Central memory CD8-positive, alpha-beta T cell (primary cell): ENCODE data around the gene CFAP251.
"Not testable (repeated sequence)": the region's sequence is repeated elsewhere in the genome, so short reads cannot be mapped to it uniquely, and the experiment has no call there.

Source experiments
- ATAC-seq: fragments of 150-1000 bp; cut with Tn5 transposase; replicated peaks from 2 replicates; pipeline ENCODE4 v1.10.0; 2022; ENCODE audit warnings: mild to moderate bottlenecking, moderate FRiP score, moderate number of reproducible peaks; ENCODE audit not compliant: poor library complexity, severe bottlenecking; ENCODE audit errors: extremely low read depth
- DNase-seq, 2 donors: peaks; one replicate each; pipeline ENCODE4 v3.0.0; 2021; ENCODE audit warnings: low spot score in 2 of 2
- H3K27ac Mint-ChIP-seq: one replicate; pipeline ENCODE4 v1.8.0; 2022; ENCODE audit warnings: low read depth, mild to moderate bottlenecking, moderate library complexity, mixed read lengths
- H3K27me3 Mint-ChIP-seq: one replicate; pipeline ENCODE4 v1.8.0; 2022; ENCODE audit warnings: mixed read lengths
- H3K36me3 Mint-ChIP-seq: one replicate; pipeline ENCODE4 v1.8.0; 2022; ENCODE audit warnings: mild to moderate bottlenecking, moderate library complexity, mixed read lengths; ENCODE audit not compliant: insufficient read depth
- H3K4me1 Mint-ChIP-seq: one replicate; pipeline ENCODE4 v1.8.0; 2022; ENCODE audit warnings: mixed read lengths
- H3K4me3 Mint-ChIP-seq: one replicate; pipeline ENCODE4 v1.8.0; 2022; ENCODE audit warnings: mild to moderate bottlenecking, moderate library complexity, mixed read lengths
- H3K9me3 Mint-ChIP-seq: one replicate; pipeline ENCODE4 v1.8.0; 2022; ENCODE audit warnings: mixed read lengths

CFAP251 gene

GRCh38 chr12:121980191-121980891, 61.9 kb downstream of the CFAP251 start:
- no peak overlapping the region for H3K27ac Mint-ChIP-seq
- no peak overlapping the region for H3K4me3 Mint-ChIP-seq
- ATAC-seq = no peak
- no peak for DNase-seq
- H3K36me3 Mint-ChIP-seq = no peaks in the 10 kb centered on the region
- H3K27me3 Mint-ChIP-seq = peaks cover 9% of the 10 kb centered on the region
- H3K9me3 Mint-ChIP-seq = no peaks in the 10 kb centered on the region
- no peaks in the 10 kb centered on the region for H3K4me1 Mint-ChIP-seq

GRCh38 chr12:121980892-121981272, 62.5 kb downstream of the CFAP251 start:
- no peaks in the 10 kb centered on the region for H3K4me1 Mint-ChIP-seq
- no peaks in the 10 kb centered on the region for H3K36me3 Mint-ChIP-seq
- H3K27ac Mint-ChIP-seq = no peak overlapping the region
- no peaks in the 10 kb centered on the region for H3K9me3 Mint-ChIP-seq
- H3K27me3 Mint-ChIP-seq = peaks cover 4% of the 10 kb centered on the region
- no peak for DNase-seq
- ATAC-seq = no peak
- H3K4me3 Mint-ChIP-seq = no peak overlapping the region

- Mint-ChIP-seq H3K9me3 (no peaks in the 10 kb centered on the region), H3K27ac (no peak overlapping the region), H3K36me3 (no peaks in the 10 kb centered on the region), H3K27me3 (no peaks in the 10 kb centered on the region), H3K4me3 (no peak overlapping the region), H3K4me1 (no peaks in the 10 kb centered on the region)
- no peak for DNase-seq
- no peak for ATAC-seq
These were observed 63.1 kb downstream of the CFAP251 start for GRCh38 chr12:121981456-121981855.

GRCh38 chr12:121982950-121983349, 64.6 kb downstream of the CFAP251 start:
- H3K4me1 Mint-ChIP-seq = no peaks in the 10 kb centered on the region
- ATAC-seq = no peak
- no peaks in the 10 kb centered on the region for H3K36me3 Mint-ChIP-seq
- DNase-seq = no peak
- no peak overlapping the region for H3K4me3 Mint-ChIP-seq
- H3K27ac Mint-ChIP-seq = no peak overlapping the region
- no peaks in the 10 kb centered on the region for H3K9me3 Mint-ChIP-seq
- no peaks in the 10 kb centered on the region for H3K27me3 Mint-ChIP-seq

- Mint-ChIP-seq H3K27ac (no peak overlapping the region), H3K27me3 (no peaks in the 10 kb centered on the region), H3K4me3 (no peak overlapping the region), H3K4me1 (no peaks in the 10 kb centered on the region), H3K9me3 (no peaks in the 10 kb centered on the region), H3K36me3 (no peaks in the 10 kb centered on the region)
- no peak for ATAC-seq
- no peak for DNase-seq
These were observed 65.3 kb downstream of the CFAP251 start for GRCh38 chr12:121983536-121984210.

- H3K4me3 Mint-ChIP-seq = no peak overlapping the region
- H3K9me3 Mint-ChIP-seq = no peaks in the 10 kb centered on the region
- no peak for ATAC-seq
- no peak overlapping the region for H3K27ac Mint-ChIP-seq
- H3K27me3 Mint-ChIP-seq = no peaks in the 10 kb centered on the region
- H3K36me3 Mint-ChIP-seq = no peaks in the 10 kb centered on the region
- peaks cover 5% of the 10 kb centered on the region for H3K4me1 Mint-ChIP-seq
- DNase-seq = no peak
These were observed 68.3 kb downstream of the CFAP251 start for GRCh38 chr12:121986489-121987245.

- H3K36me3 Mint-ChIP-seq, ATAC-seq, H3K27ac Mint-ChIP-seq, H3K27me3 Mint-ChIP-seq, DNase-seq, H3K9me3 Mint-ChIP-seq, H3K4me3 Mint-ChIP-seq: not testable (repeated sequence)
- H3K4me1 Mint-ChIP-seq = peaks cover 10% of the 10 kb centered on the region
These were observed 70.1 kb downstream of the CFAP251 start for GRCh38 chr12:121988519-121988918.

- no peaks in the 10 kb centered on the region for H3K36me3 Mint-ChIP-seq
- H3K27ac Mint-ChIP-seq = no peak overlapping the region
- no peak for ATAC-seq
- no peaks in the 10 kb centered on the region for H3K9me3 Mint-ChIP-seq
- H3K4me3 Mint-ChIP-seq = no peak overlapping the region
- H3K27me3 Mint-ChIP-seq = no peaks in the 10 kb centered on the region
- peaks cover 10% of the 10 kb centered on the region for H3K4me1 Mint-ChIP-seq
- no peak for DNase-seq
These were observed 71.1 kb downstream of the CFAP251 start for GRCh38 chr12:121989276-121990113.

- no peaks in the 10 kb centered on the region for H3K27me3 Mint-ChIP-seq
- no peak overlapping the region for H3K27ac Mint-ChIP-seq
- H3K4me3 Mint-ChIP-seq = no peak overlapping the region
- H3K9me3 Mint-ChIP-seq = no peaks in the 10 kb centered on the region
- H3K36me3 Mint-ChIP-seq = no peaks in the 10 kb centered on the region
- no peak for ATAC-seq
- no peak for DNase-seq
- H3K4me1 Mint-ChIP-seq = peaks cover 10% of the 10 kb centered on the region
These were observed 71.8 kb downstream of the CFAP251 start for GRCh38 chr12:121990114-121990647.

GRCh38 chr12:121990692-121991603, 72.6 kb downstream of the CFAP251 start:
- Mint-ChIP-seq H3K4me1 (peaks cover 10% of the 10 kb centered on the region), H3K27me3 (no peaks in the 10 kb centered on the region)
- no peak for ATAC-seq

GRCh38 chr12:121992059-121992879, 73.9 kb downstream of the CFAP251 start:
- DNase-seq (peak in 1 of 2 donors; percentile 21), ATAC-seq (peak; percentile 64)
- Mint-ChIP-seq H3K4me1 (peaks cover 10% of the 10 kb centered on the region), H3K9me3 (no peaks in the 10 kb centered on the region), H3K27me3 (no peaks in the 10 kb centered on the region), H3K27ac (no peak overlapping the region), H3K4me3 (no peak overlapping the region), H3K36me3 (no peaks in the 10 kb centered on the region)

More at GRCh38 chr12:121990692-121991603, 72.6 kb downstream of the CFAP251 start:
- no peak for DNase-seq
- Mint-ChIP-seq H3K9me3 (no peaks in the 10 kb centered on the region), H3K36me3 (no peaks in the 10 kb centered on the region), H3K4me3 (no peak overlapping the region), H3K27ac (no peak overlapping the region)
